ENCODE results near the gene OR4Q2.

OR4Q2 gene

DNA sequence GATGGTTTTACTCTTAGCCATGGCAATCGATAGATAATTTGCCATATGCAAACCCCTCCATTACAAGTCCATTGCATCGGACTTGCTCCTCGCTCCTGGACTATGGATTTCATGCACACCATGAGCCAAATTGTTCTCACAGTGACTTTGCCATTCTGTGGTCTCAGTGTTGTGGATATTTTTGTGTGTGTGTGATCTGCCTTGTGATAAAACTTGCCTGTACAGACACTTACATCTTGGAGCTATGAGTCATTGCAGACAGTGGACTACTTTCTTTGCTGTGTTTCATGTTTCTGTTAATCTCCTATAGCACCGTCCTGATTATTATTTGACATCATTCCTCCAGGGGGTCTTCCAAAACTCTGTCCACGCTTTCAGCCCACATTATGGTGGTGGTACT lies 42.3 kb downstream of the OR4Q2 start:
- no peak overlapping the region for H3K9ac ChIP-seq (ENCODE audit: low read length)
- H3K27me3 ChIP-seq (replicated peaks; ENCODE audit: insufficient read depth, low read length): no peaks in the 10 kb centered on the region
- H3K27ac ChIP-seq (ENCODE audit: low read length): no peak overlapping the region
- no peak for DNase-seq
- no peaks in the 10 kb centered on the region for H3K79me2 ChIP-seq (ENCODE audit: low read length)
- no peak for TF ChIP-seq EZH2phosphoT487 (IDR thresholded peaks at IDR 0.05; ENCODE audit: low read length)
- no peak for TF ChIP-seq EZH2 (optimal IDR thresholded peaks at IDR 0.05; ENCODE audit: low read depth, low read length)
- TF ChIP-seq, protein P1, sequence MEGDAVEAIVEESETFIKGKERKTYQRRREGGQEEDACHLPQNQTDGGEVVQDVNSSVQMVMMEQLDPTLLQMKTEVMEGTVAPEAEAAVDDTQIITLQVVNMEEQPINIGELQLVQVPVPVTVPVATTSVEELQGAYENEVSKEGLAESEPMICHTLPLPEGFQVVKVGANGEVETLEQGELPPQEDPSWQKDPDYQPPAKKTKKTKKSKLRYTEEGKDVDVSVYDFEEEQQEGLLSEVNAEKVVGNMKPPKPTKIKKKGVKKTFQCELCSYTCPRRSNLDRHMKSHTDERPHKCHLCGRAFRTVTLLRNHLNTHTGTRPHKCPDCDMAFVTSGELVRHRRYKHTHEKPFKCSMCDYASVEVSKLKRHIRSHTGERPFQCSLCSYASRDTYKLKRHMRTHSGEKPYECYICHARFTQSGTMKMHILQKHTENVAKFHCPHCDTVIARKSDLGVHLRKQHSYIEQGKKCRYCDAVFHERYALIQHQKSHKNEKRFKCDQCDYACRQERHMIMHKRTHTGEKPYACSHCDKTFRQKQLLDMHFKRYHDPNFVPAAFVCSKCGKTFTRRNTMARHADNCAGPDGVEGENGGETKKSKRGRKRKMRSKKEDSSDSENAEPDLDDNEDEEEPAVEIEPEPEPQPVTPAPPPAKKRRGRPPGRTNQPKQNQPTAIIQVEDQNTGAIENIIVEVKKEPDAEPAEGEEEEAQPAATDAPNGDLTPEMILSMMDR (IDR thresholded peaks at IDR 0.05; ENCODE audit: low read length): no peak
- H3K36me3 ChIP-seq (replicated peaks; ENCODE audit: insufficient read depth, low read length): no peaks in the 10 kb centered on the region
- no peaks in the 10 kb centered on the region for H3F3A ChIP-seq (ENCODE audit: insufficient read depth, low read length)
- H4K20me1 ChIP-seq (ENCODE audit: insufficient read depth, low read length): no peaks in the 10 kb centered on the region
- H2AFZ ChIP-seq (ENCODE audit: low read length): no peak overlapping the region
- H3K9me2 ChIP-seq (replicated peaks; ENCODE audit: insufficient read depth, low read length): no peaks in the 10 kb centered on the region
- H3K4me1 ChIP-seq (ENCODE audit: low read length): no peaks in the 10 kb centered on the region
- H3K4me2 ChIP-seq (ENCODE audit: low read depth, low read length): no peak overlapping the region
- no peak overlapping the region for H3K4me3 ChIP-seq (ENCODE audit: low read length)
- H3K9me3 ChIP-seq (replicated peaks; ENCODE audit: insufficient read depth, low read length): no peaks in the 10 kb centered on the region

DNA sequence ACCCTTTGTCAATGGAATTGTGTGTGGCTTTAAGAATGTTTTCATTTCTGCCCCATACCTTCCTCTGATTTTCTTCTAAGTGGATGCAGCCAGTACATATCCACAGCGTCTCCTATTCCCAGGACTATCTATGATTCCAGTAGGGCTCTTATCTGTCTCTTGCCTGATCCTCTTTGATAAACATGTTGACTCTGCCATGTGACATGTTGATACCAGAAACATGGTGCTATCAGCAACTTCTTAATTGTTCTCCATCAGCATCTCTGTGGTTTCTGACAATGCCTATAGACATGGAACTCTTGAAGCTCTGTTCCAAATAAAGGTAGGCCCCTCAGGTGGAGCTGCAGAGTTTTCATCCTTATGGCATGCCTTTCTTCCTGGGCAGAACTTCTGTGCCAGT lies 46.2 kb downstream of the OR4Q2 start:
- Histone ChIP-seq H3K4me1 (ENCODE audit: low read length) (no peaks in the 10 kb centered on the region), H3K27me3 (replicated peaks; ENCODE audit: insufficient read depth, low read length) (no peaks in the 10 kb centered on the region), H3K79me2 (ENCODE audit: low read length) (no peaks in the 10 kb centered on the region), H3F3A (ENCODE audit: insufficient read depth, low read length) (no peaks in the 10 kb centered on the region), H3K36me3 (replicated peaks; ENCODE audit: insufficient read depth, low read length) (no peaks in the 10 kb centered on the region), H3K4me3 (ENCODE audit: low read length) (no peak overlapping the region), H4K20me1 (ENCODE audit: insufficient read depth, low read length) (no peaks in the 10 kb centered on the region), H3K9ac (ENCODE audit: low read length) (no peak overlapping the region), H2AFZ (ENCODE audit: low read length) (no peak overlapping the region), H3K9me3 (replicated peaks; ENCODE audit: insufficient read depth, low read length) (no peaks in the 10 kb centered on the region), H3K9me2 (replicated peaks; ENCODE audit: insufficient read depth, low read length) (no peaks in the 10 kb centered on the region), H3K27ac (ENCODE audit: low read length) (no peak overlapping the region), H3K4me2 (ENCODE audit: low read depth, low read length) (no peak overlapping the region)
- no peak for DNase-seq
- TF ChIP-seq EZH2phosphoT487 (IDR thresholded peaks at IDR 0.05; ENCODE audit: low read length) (no peak), EZH2 (optimal IDR thresholded peaks at IDR 0.05; ENCODE audit: low read depth, low read length) (no peak)
- TF ChIP-seq, protein P1 (IDR thresholded peaks at IDR 0.05; ENCODE audit: low read length): no peak

All from MM.1S (cell line).